ENCODE results near the gene THSD7B.

DNA sequence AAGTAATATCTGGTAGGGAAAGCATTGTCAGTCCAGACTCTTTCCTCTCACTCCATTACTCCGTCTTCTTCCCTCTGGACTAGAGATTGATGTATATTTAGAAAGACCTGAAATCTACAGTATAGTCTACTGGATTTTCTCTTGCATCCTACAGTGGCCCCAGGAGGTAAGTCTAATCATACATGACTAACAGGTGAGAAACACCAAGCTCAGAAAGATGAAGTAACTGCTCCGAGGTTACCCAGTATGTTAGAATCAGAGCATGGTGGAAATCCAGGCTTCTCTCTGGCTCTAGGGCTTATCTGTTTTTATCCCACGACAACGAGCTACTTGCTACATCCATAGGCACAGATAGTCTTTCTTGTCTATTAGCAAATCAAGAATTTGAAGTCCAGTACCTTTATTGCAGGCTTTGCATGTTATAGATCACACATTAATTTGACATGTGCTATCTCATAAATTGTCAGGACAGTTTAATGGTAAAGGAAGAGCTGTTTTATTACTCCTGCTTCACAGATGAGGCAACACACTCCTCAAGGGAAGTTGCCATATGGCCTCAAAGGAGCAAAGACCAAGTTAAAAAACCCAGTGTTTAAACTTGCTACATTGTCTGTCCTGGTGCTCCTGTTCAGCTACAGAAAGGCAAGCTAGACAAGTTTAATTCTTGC lies 484.3 kb downstream of the THSD7B start:
- TF ChIP-seq BACH2 (CRISPR knock-in tag; IDR thresholded peaks at IDR 0.05; ENCODE audit: borderline replicate concordance) (no peak), ZFP3 (CRISPR knock-in tag; IDR thresholded peaks at IDR 0.05) (no peak), SNAI2 (CRISPR knock-in tag; IDR thresholded peaks at IDR 0.05) (no peak), ZNF70 (CRISPR knock-in tag; IDR thresholded peaks at IDR 0.05) (no peak), ISL1 (CRISPR knock-in tag; IDR thresholded peaks at IDR 0.05) (0 out of 2 replicates have a peak, but pooled peaks have one; percentile 13), GLIS3 (CRISPR knock-in tag; IDR thresholded peaks at IDR 0.05) (no peak)

Measured in SK-N-SH treated with all-trans-retinoic acid at 6 μM for 48 hours (cell line).